ENCODE data around the gene ANKRD16.
"Not testable (repeated sequence)": the region's sequence is repeated elsewhere in the genome, so short reads cannot be mapped to it uniquely, and the experiment has no call there.

The ANKRD16 gene

GRCh38 chr10:5831446-5831782, 58.3 kb downstream of the ANKRD16 start:
- no peak for DNase-seq

- DNase-seq = no peak
Measured at GRCh38 chr10:5830629-5831445, 58.9 kb downstream of the ANKRD16 start.

- DNase-seq = no peak
Measured at GRCh38 chr10:5829267-5829666, 60.4 kb downstream of the ANKRD16 start.

- DNase-seq = no peak
Measured at GRCh38 chr10:5828725-5829124, 61.0 kb downstream of the ANKRD16 start.

- no peak for DNase-seq
Measured at GRCh38 chr10:5827841-5828240, 61.9 kb downstream of the ANKRD16 start.

GRCh38 chr10:5826511-5826910, 63.2 kb downstream of the ANKRD16 start:
- not testable (repeated sequence) for DNase-seq

GRCh38 chr10:5818894-5819293, 70.8 kb downstream of the ANKRD16 start:
- DNase-seq = no peak

GRCh38 chr10:5818048-5818331, 71.7 kb downstream of the ANKRD16 start:
- DNase-seq = no peak

- DNase-seq = no peak
Measured at GRCh38 chr10:5817322-5818047, 72.2 kb downstream of the ANKRD16 start.

- DNase-seq = no peak
Measured at GRCh38 chr10:5816170-5816569, 73.5 kb downstream of the ANKRD16 start.

GRCh38 chr10:5814110-5815107, 75.3 kb downstream of the ANKRD16 start:
- DNase-seq = no peak

- peak; percentile 92 for DNase-seq
Measured at GRCh38 chr10:5813341-5814109, 76.2 kb downstream of the ANKRD16 start, which contains the start of gene GDI2. GDI2 (minus strand) TSS chr10:5813434; CDS start chr10:5813258, 176 bp downstream.

GRCh38 chr10:5813091-5813340, 76.7 kb downstream of the ANKRD16 start:
- no peak for DNase-seq

- DNase-seq = no peak
Measured at GRCh38 chr10:5812283-5813090, 77.2 kb downstream of the ANKRD16 start.
